RWPE1 (cell line): ENCODE measurements around the gene ZNF316.
"Not testable (repeated sequence)": the region's sequence is repeated elsewhere in the genome, so short reads cannot be mapped to it uniquely, and the experiment has no call there.

Experiments used
- CTCF ChIA-PET: fragments of 350-600 bp; sonication (Branson Sonifier 250); formaldehyde crosslinking; extraction: SDS; loops from one replicate; lab custom pipeline; 2021; lab: Yijun Ruan, JAX
- POLR2A ChIA-PET: fragments of 400-600 bp; formaldehyde crosslinking; extraction: SDS; loops from one replicate; lab custom pipeline; 2020; ENCODE audit warnings: antibody characterized with exemption; ENCODE audit not compliant: low non-redundant PET; lab: Yijun Ruan, JAX
- DNase-seq: peaks from one replicate; pipeline ENCODE4 v3.0.0; 2012; ENCODE audit warnings: low spot score
- H3K27ac ChIP-seq: fragments of 450-650 bp; 2 replicates; pipeline ENCODE4 v1.5.1; 2017
- TF ChIP-seq, protein P1 (sequence below): fragments of 450-650 bp; conservative IDR thresholded peaks from 2 replicates; pipeline ENCODE4 v1.5.1; 2017; ENCODE audit warnings: low read depth, mild to moderate bottlenecking

Gene ZNF316

DNA sequence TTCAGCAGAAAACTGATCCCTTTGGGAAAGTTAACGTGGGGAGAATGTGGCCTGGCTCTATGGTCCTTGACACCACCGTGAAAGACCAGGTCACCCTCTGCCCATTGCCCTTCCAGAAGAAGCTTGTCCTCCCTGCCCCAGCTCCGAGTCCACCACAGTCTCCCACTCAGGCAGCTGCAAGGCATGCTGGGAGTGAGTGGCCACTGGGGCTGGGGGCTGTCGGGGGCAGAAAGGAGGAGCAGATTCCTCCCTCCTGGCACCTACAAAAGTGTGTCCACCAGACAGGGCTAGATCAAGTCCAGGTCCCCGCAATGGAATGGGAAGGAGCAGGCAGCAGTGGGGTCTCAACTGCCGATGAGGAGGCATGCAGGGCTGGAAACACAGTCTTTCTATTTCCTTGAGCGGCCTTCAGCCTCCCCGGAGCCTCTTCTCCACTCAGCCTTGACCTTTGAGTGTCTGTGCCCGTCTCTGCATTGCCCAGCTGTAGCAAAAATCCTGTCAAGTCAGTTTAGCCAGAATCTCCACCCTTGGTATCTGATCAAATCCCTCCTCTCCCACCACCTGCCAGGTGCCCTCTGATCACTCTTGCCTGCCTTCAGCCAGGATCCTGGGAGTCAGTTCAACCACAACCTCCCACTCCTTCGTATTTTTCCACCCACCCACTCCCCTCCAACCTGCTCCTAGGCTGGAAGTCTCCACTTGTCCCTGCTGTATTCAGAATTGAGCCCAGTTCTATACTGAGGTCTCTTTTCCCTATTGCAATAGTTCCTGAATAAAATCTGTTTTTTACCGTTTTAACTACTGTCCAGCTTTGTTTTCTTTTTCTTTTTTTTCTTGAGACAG lies 6.9 kb upstream of the ZNF316 start:
- TF ChIP-seq, protein P1, sequence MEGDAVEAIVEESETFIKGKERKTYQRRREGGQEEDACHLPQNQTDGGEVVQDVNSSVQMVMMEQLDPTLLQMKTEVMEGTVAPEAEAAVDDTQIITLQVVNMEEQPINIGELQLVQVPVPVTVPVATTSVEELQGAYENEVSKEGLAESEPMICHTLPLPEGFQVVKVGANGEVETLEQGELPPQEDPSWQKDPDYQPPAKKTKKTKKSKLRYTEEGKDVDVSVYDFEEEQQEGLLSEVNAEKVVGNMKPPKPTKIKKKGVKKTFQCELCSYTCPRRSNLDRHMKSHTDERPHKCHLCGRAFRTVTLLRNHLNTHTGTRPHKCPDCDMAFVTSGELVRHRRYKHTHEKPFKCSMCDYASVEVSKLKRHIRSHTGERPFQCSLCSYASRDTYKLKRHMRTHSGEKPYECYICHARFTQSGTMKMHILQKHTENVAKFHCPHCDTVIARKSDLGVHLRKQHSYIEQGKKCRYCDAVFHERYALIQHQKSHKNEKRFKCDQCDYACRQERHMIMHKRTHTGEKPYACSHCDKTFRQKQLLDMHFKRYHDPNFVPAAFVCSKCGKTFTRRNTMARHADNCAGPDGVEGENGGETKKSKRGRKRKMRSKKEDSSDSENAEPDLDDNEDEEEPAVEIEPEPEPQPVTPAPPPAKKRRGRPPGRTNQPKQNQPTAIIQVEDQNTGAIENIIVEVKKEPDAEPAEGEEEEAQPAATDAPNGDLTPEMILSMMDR: no peak
- no peak for DNase-seq
- CTCF ChIA-PET: no interaction called here
- POLR2A ChIA-PET: no interaction called here
- H3K27ac ChIP-seq: 0 out of 2 replicates have a peak overlapping the region, but pooled peaks have one; percentile 2

DNA sequence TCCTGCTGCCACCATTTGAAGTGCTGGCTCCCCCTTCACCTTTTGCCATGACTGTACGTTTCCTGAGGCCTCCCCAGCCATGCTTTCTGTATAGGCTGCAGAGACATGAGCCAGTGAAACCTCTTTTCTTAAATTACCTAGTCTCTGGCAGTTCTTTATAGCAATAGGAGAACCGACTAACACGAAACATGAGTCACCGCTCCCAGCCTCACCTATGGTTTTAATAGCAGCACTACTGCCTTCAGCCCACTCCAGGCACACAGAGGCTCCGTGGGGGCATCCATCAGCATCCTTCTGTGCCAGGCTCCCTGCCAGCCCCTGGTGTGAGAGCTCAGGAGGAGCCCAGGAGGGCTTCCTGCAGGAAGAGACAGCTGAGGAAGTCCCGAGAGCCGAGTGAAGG lies 5.5 kb upstream of the ZNF316 start:
- no peak overlapping the region for H3K27ac ChIP-seq
- no peak for DNase-seq
- POLR2A ChIA-PET: interaction anchor here (0.8 kb wide), 1 partner anchor 42 kb away, joined by 3 read pairs; the partner anchor contains the start of gene INTS15
- TF ChIP-seq, protein P1: no peak
- CTCF ChIA-PET: interaction anchor here (0.5 kb wide), 2 partner anchors 28 to 247 kb away, joined by 3 to 4 read pairs; no protein-coding TSS in a partner anchor

DNA sequence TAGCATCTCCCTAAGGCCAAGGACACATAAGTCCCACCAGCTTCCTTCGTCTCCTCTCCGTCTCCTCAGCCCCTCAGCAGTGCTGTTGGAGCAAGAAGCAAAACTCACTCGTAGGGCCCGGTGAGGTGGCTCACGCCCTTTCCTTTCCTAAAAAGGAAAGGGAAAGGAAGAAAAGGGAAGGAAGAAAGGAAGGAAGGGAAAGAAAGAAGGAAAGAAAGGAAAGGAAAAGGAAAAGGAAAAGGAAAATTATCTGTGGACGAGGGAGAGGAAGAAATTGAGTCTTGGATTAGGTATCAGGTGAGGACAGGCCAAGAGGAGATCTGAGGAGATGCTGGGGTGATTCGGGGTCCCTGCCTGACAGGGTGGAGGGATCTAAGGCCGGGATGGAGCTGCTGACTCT lies 3.1 kb upstream of the ZNF316 start:
- ChIA-PET POLR2A (no interaction called here), CTCF (no interaction called here)
- no peak for DNase-seq
- TF ChIP-seq, protein P1: no peak
- H3K27ac ChIP-seq: no peak overlapping the region; the same call in 1 of the 2 replicates

DNA sequence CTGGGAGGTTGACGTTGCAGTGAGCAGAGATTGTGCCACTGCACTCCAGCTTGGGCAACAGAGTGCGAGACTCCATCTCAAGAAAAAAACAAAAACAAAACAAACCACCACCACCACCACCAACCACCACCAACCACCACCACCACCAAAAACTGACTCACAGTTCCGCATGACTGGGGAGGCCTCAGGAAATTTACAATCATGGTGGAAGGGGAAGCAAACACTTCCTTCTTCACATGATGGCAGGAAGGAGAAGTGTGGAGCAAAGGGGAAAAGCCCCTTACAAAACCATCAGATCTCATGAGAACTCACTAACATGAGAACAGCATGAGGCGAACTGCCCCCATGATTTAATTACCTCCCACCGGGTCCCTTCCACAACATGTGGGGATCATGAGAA lies 2.1 kb upstream of the ZNF316 start:
- DNase-seq, H3K27ac ChIP-seq, CTCF ChIA-PET, POLR2A ChIA-PET: not testable (repeated sequence)

DNA sequence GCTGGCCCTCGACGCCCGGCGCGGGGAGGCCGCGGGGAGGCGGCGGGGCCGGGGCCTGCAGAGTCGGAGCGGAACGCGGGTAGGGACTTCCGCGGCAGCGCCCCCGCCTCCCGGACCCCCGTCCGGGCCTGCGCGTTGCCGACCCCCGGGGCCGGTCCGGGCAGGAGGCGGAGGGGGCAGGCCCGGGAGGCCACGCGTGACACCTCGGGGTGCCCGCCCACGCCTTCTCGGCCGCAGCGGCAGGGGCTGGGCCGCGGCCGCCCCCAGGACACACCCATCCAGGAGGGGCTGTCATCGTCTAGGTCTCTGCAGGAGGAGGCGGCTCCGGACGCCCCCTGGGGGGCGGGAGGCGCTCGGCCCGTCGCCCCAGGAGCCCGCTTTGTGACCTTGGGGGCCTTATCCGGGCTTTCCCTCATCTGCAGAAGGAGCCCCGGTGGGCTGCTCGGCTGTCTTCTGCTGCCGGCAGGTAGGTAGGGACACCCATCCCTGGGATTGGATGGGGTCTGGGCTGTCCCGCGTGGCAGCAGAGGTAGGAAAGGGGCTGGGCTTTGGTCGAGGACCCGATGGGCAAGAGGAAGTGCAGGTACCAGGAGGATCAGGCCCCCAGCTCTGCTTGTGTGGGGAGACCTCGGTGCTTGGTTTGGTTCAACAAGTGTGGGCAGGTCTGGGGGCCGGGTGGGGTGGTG lies 569 bp downstream of the ZNF316 start:
- peak overlapping the region; percentile 74 for H3K27ac ChIP-seq
- peak; percentile 57 for DNase-seq
- CTCF ChIA-PET: no interaction called here
- TF ChIP-seq, protein P1: peak; percentile 40
- POLR2A ChIA-PET: no interaction called here

DNA sequence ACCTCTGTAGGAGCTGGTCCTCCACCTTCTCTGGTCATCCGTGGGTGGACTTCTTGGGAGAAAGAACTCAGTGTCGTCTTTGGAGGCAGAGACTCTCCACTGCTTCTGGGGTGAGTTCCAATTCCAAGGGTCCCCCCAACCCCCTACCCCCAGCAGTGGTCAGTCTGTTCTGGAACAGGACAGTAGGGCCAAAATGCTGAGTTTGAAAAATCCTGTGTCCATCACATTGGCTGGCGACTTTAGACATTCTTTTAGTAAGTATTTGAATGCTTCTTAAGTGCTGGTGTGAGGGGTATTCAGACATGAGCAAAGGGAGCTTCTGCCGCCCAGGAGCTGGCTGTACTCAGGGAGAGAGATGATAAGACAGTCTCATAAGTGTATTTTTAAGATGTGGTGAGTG lies 1.9 kb downstream of the ZNF316 start:
- peak overlapping the region; percentile 74 for H3K27ac ChIP-seq
- ChIA-PET CTCF (interaction anchor here (0.6 kb wide), 1 partner anchor 14 kb away, joined by 3 read pairs; no protein-coding TSS in a partner anchor), POLR2A (interaction anchor here (0.6 to 0.9 kb wide), 2 partner anchors 122 to 185 kb away, joined by 3 read pairs; no protein-coding TSS in a partner anchor)
- DNase-seq: no peak
- TF ChIP-seq, protein P1: no peak
